HG03521 (cell line): ENCODE results near the gene CTNND1.
"Not testable (repeated sequence)": the region's sequence is repeated elsewhere in the genome, so short reads cannot be mapped to it uniquely, and the experiment has no call there.

Experiments used
- ATAC-seq: cut with Tn5 transposase; IDR thresholded peaks from one replicate; pipeline ENCODE4 v1.9.1; 2021; ENCODE audit warnings: mild to moderate bottlenecking, moderate library complexity; ENCODE audit not compliant: unreplicated experiment

The CTNND1 gene, protein sequence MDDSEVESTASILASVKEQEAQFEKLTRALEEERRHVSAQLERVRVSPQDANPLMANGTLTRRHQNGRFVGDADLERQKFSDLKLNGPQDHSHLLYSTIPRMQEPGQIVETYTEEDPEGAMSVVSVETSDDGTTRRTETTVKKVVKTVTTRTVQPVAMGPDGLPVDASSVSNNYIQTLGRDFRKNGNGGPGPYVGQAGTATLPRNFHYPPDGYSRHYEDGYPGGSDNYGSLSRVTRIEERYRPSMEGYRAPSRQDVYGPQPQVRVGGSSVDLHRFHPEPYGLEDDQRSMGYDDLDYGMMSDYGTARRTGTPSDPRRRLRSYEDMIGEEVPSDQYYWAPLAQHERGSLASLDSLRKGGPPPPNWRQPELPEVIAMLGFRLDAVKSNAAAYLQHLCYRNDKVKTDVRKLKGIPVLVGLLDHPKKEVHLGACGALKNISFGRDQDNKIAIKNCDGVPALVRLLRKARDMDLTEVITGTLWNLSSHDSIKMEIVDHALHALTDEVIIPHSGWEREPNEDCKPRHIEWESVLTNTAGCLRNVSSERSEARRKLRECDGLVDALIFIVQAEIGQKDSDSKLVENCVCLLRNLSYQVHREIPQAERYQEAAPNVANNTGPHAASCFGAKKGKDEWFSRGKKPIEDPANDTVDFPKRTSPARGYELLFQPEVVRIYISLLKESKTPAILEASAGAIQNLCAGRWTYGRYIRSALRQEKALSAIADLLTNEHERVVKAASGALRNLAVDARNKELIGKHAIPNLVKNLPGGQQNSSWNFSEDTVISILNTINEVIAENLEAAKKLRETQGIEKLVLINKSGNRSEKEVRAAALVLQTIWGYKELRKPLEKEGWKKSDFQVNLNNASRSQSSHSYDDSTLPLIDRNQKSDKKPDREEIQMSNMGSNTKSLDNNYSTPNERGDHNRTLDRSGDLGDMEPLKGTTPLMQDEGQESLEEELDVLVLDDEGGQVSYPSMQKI

DNA sequence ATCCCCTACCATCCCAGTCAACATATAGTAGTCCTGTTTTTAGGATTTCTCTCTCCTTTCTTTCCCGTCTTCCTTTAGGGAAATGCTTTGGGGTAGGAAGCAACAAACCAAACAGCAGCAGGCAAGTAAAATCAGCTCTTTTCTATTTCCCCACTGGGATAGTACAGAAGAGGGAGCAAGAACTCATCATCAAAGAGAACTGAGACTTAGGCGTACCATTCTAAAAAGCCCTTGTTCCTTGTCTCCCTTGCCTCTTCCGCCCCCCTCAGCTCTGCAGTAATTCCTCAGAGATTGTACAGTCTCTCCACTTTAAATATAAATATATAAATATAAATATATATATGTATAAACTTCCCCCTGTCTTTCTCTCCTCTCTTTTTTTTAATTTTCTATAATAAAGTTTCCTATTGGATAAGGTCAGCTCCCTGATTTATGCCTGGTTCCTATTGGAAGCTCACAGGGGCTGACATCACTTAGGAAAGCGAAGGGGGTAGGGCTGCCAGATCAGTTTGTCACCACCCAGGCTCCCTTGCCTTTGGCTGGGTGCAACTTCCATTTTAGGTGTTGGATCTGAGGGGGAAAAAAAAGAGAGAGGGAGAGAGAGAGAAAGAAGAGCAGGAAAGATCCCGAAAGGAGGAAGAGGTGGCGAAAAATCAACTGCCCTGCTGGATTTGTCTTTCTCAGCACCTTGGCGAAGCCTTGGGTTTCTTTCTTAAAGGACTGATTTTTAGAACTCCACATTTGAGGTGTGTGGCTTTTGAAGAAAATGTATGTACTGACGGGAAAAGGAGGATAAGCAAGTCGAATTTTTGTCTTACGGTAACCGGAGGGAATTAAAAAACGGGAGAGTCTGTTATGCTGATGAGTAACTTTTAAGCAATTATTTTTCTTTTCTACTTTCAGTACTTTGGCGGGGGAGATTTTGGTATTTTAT lies at the start of gene CTNND1:
CTNND1 (plus strand) TSS at position 502 of the 934 bp plus-strand sequence. CDS start 29,677 bp downstream, outside the sequence.
- peak; percentile 97 for ATAC-seq

DNA sequence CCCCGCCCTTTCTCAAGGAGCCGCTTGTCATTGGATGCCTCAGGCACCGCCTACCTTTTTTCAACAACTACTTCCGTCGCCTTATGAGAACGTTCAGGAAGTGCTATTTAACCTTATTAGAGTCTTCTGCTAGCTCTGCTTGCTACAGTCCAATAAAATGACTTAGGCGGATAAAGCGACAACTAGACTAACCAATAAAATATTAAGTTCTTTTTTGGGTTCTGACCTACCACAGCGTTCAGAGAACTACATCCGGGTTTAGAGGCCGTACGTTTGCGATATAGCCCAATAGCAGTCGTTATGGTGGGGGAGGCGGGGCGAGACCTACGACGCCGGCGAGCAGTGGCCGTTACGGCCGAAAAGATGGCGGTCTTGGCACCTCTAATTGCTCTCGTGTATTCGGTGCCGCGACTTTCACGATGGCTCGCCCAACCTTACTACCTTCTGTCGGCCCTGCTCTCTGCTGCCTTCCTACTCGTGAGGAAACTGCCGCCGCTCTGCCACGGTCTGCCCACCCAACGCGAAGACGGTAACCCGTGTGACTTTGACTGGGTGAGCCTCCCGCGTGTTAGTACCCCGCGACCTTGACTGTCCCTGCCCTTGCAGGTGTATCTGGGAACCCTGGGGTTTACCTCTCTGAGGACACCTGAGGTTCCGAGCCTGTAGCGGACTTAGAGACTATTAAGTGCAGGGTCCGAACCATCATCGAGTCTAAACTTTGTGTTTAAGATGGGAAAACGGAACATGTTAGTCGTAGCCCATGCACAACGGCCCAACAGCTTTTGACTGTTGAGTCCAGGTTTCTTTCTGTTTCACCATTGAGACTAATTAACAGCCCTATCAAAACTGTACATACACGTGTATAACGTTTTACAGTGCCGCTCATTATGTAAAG lies 49.1 kb upstream of the CTNND1 start, which contains the start of gene TMX2:
TMX2 (plus strand) TSS at position 338 of the 895 bp plus-strand sequence; CDS start at position 364, 26 bp downstream.
- ATAC-seq: peak; percentile 93

DNA sequence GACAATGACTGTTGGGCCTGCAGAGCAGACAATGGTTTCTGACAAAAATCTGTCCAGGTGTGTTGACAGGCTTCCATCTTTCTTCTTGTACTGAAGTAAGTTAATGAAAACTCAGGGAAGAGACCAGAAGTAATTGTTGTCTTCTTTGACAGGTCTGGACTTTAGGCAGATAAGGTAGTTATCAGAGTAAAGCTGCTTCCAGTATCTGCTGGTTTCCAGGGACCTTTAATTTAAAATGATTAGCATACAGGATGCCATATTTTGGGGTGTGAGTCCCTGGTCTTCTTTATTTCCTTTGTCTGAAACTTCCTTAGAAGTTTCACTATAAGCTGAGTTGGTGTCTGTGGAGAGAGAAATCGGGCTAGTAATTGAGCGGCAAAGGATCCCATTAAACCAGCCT lies 47.8 kb upstream of the CTNND1 start:
- ATAC-seq: no peak

DNA sequence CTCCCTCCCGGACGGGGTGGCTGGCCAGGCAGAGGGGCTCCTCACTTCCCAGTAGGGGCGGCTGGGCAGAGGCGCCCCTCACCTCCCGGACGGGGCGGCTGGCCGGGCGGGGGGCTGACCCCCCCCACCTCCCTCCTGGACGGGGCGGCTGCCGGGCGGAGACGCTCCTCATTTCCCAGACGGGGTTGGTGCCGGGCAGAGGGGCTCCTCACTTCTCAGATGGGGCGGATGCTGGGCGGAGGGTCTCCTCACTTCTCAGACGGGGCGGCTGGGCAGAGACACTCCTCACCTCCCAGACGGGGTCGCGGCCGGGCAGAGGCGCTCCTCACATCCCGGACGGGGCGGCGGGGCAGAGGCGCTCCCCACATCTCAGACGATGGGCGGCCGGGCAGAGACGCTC lies 44.9 kb upstream of the CTNND1 start:
- not testable (repeated sequence) for ATAC-seq

DNA sequence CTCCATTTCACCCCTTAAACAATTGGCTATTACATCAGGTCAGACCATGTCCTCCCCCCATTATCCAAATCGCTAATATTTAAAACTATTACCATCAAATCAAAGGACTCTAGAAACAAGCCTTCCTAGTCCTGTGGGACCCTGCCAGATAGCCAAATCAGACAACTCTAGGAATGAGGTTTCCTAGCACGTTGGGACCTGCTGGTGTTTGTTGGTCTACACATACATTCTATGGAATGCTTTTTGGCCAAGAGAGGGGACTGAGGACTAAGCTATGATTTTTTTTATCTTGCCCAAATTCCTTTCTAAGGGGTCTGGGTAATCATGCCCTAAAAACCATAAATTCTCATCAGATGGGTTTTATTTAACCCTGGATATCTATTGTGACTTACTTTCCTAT lies 34.4 kb upstream of the CTNND1 start:
- no peak for ATAC-seq

DNA sequence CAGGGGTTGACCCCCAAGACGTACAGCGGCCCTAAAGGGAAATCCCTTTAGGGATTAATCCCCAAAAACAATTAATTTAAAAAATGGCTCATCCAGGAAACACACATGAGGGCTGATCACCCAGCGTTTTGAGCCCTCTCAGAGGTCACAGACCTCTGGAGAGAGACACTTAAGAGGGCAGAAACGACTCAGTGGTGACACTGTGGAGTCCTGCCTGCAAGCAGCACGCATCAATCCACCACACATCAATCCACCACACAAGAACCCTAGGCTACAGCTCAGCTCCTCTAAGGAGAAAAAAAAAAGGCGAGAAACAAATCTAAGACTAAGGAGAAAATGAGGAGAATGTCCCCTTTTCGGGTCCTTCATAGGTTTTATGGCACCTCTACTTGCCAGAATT lies 32.8 kb upstream of the CTNND1 start:
- no peak for ATAC-seq

DNA sequence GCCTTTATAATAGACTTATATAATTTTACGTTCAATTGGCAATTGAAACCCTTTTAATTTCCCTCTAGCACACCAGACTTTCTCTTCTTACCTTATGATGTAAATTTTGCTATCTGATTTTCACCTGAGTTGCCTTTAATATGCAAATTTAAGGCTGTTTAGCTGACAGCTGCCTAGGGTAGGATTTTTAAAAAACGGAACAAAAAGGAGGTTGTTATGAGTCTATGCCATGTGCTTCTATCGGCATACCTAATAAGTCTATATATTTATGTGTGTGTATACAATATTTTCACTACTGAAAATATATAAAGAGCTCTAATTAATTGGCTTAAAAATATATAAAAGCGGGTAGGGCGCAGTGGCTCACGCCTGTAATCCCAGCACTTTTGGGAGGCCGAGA lies 32.1 kb upstream of the CTNND1 start:
- no peak for ATAC-seq

DNA sequence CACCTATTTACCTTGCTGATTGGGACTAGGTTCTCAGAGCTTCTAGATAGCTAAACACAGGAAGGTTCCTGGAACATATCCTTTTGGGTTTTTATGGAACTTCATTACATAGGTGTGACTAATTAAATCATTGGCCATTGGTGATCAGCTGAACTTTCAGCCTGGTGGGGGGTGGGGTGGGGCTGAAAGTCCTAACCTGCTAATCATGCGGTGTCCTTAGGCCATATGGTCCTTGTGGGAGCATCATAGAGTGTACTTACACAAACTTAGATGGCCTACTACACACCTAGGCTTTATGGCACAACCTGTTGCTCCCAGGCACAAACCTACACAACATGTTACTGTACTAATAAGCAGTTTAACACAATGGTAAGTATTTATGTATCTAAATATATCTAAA lies 28.9 kb upstream of the CTNND1 start:
- ATAC-seq: no peak

DNA sequence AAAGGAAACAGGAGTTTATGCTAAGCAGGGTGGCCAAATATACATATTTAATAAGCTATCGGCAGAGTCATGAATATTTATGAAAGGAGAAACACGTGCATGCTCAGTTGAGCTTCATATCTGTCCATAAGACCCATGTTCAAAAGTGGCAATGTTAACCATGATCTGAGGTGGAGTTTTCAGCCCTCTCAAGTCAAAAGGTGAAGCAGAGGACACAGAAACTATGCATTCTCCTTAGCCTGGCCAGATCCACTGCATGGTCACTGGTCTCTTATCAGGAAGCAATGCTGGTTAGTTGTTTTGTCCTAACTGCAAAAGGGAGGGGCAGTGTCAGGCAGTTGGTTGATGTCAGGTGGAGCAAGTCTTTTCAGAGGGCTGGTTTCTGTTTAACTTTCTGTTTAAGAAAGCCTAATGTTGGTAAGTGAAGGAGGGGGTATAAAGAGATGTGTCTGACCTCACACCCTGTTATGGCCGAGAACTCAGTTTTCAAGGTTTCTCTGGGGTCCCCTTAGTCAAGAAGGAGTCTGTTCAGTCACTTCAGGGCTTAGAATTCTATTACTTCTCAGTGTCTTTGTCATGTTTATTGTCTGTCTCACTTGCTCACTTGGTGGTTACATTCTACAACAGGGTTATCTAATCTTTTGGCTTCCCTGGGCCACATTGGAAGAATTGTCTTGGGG lies 25.8 kb upstream of the CTNND1 start:
- no peak for ATAC-seq

DNA sequence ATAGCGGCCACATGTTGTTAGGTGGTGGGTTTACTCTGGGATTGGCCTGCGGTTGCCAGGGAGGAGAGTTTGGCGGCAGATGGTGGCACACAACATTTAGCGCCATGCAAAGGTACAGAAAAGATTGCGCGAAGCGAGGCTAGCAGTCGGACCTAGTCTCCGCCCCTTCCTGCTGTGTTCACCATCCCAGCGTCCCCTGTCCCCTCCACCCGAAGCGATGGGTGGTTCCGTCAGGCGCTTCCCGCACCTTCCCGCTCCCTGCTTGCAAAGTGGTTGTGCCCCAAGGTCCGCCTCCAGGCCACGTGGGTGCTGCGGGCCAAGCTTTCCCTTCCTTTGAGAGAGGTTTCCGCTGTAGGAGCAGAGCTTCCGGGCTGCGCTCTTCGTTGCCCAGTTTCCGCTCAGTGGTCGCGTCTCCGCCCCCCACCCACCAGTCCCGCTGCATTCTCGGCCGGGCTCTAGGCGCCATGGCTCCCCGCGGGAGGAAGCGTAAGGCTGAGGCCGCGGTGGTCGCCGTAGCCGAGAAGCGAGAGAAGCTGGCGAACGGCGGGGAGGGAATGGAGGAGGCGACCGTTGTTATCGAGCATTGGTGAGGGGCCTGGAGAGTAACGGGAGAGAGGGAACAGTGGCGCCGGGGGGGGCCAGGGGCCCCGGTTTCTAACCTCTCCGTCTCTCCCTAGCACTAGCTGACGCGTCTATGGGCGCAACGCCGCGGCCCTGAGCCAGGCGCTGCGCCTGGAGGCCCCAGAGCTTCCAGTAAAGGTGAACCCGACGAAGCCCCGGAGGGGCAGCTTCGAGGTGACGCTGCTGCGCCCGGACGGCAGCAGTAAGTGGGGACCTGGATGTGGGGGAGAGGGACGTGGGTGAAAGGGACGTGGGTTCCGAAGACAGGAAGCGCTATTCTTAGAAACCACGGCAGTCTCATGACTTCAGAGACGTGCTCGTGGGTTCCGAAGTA lies 20.2 kb upstream of the CTNND1 start, which contains the start of gene SELENOH:
SELENOH (plus strand) TSS at position 360 of the 955 bp plus-strand sequence; CDS start at position 465, 105 bp downstream.
- ATAC-seq: peak; percentile 81

DNA sequence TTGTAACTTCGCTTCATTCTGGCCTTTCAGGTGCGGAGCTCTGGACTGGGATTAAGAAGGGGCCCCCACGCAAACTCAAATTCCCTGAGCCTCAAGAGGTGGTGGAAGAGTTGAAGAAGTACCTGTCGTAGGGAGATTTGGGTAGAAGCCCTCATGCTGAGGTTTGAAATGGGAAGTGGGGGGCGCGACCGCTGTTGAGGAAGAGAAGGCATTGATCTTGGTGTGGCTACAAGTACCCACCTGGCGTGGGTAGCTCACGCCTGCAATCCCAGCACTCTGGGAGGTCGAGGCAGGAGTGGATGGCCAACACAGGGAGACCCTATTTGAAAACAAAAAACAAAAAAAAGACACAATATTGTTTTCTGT lies 19.5 kb upstream of the CTNND1 start:
- ATAC-seq: no peak

DNA sequence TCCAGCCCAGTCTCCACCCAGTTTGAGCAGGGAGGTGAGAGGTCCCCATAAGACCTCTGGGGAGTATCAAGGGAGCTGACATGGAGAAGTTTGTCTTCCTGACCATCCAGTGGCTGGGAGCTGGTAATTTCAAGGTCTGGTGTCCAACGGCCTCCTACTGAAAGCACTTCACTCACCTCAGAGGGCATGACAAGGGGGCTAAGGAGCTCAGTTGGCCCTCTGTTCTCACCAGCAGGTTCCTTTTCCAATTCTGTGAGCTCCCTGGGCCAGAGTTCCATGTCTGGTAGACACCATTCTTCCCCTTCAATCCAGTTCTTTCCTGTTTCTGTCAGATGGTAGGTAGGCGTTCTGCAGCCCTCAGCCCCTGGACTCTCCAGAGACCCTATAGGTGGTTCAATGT lies 17.2 kb upstream of the CTNND1 start:
- ATAC-seq: no peak

DNA sequence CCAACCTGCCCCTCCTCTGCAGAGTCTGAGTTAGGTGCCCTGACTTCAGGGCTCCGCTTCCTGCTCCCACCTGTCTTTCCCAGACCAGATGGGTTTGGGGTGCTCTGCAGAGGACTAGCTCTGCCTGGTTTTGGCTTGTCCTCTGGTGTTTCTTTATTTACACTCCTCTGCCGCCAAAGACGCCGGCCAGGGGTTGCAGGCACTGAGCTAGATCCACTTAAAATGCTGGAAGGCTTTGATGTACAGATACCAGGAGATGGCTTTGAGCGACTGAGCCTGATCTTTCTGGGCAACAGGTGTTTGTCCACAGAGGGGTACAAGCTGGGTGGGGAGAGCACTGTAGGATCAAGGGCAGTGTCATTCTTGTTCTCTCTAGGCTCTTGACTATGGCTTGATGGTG lies 16.4 kb upstream of the CTNND1 start:
- ATAC-seq: no peak

DNA sequence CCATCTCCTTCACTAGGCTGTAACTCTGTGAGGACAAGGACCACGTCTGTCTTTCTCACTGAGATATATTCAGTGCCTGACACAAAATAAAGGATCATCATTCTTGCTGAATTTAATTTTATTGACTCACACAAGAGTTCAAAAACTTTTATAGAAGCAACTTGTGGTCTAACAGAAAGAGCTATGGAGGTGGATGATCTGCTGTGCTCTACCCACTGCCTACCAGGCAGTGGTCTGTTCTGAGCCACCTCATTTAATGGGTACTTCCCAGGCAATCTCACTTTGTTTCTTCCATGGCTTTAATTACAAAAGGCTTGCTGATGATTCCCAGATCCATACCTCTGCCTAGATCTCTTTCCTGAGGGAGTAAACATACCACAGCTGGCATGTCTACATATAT lies 14.7 kb upstream of the CTNND1 start:
- no peak for ATAC-seq

DNA sequence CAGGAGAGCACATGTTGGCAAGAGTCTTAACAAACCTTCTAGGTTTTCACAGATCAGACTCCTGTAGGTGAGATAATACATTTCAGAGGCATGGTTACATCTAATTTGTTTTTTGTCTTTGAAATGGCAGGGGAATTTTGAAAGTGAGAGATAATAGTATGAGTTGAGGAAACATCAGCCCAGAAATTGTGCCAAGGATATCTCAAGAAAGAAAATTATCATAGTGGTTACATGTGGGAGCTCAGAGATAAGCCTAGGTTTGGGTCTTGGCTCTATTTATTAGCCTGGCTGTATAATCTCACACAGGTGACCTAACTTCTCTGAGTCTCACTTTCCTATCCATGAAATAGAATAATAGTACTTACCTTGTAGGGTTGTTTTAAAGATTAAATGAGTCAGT lies 10.4 kb upstream of the CTNND1 start:
- no peak for ATAC-seq

DNA sequence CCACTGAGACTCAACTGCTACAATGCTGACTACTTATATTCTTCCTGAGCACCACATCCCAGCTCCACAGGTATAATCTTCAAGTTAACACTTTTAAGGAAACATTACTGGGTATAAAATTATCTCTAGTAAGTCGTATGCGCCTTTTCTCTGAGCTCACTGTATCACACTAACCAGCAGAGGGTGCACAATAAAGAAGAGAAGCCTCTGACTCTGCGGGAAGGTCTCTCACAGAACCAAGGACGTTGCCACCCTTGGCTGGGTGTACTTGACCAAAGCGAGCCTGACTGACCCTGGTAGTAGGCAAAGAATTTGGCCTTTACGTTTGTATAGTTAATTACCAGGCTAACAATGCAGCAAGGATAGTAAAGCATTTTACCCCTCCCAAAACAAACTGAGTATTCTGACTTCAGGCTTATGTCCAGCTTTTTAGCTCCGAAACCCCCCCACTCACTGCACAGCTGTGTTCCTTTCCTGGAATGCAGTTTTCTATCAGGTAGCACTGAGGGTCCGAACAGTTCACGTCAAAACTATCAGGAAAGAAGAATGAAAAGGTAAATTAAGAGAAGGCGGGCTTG lies 9.8 kb upstream of the CTNND1 start, which contains the start of gene BTBD18:
BTBD18 (minus strand) TSS at position 144 of the 578 bp plus-strand sequence. CDS start 631 bp downstream, outside the sequence.
- no peak for ATAC-seq

DNA sequence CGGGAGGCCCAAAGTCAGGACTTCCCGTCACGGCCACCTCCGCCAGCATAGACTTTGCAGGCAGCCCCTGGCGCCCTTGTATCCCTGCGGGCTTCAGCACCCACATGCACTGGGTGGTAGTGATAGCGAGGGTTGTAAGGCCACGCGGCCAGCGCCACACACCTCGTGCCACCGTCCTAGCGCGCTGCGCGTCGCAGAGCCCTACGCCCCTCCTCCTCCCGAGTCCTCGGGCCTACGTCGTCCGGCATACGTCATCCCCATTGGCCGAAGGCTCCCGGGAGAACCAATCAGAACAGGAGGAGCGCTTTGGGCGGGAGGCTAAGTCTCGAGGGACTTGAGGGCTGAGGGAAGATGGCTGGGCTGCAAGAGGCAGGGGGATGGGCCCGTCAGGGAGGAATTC lies 8.6 kb upstream of the CTNND1 start:
- no peak for ATAC-seq
